Glomerular endothelial cell (primary cell): Measurements from ENCODE around the gene CDH12. TPM values are rescaled to one million over a fixed set of nuclear protein-coding genes. Genes with fewer than 3 reads are reported as not detected.
"Not testable (repeated sequence)": the region's sequence is repeated elsewhere in the genome, so short reads cannot be mapped to it uniquely, and the experiment has no call there.

Experiments
- DNase-seq: peaks from one replicate; pipeline ENCODE4 v3.0.0-alpha.2; 2011; ENCODE audit warnings: low read depth, low spot score; ENCODE audit errors: extremely low read depth
- total RNA-seq: library from RNA; depleted of rRNA; stranded (reverse); fragments of >200 nt; gene quantifications from 2 replicates; pipeline ENCODE4 v1.2.3, GENCODE V29; 2015

The CDH12 gene
- total RNA-seq, 1 donor from 2014 or later, result not detected

DNA sequence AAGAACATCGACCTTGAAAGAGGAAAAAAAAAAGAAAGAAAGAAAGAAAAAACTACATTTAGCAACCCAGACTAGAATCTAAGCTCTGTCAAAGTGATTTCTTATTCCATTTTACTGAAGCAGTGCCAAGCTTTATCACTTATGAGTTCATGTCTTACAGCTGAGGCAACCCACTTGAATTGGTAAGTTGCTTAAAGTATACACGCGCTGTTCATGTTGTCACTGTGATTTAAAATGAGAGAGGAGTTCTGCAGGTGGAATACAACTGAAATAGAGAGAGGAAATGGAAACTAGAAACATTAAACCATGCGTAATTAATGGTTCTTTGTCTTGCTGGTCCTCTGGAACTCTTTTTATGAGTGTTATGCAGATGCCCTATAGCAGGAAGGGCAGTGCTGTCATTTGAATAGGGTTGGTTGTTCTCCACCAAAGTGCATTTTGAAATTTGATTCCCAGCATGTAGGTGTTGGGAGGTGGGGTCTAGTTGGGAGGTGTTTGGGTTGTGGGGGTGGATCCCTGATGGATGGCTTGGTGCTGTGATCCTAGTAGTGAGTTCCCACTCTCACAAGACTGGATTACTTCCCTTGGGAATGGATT lies 665.4 kb downstream of the CDH12 start:
- DNase-seq, result not testable (repeated sequence)

- DNase-seq, result not testable (repeated sequence)
These were observed 683.9 kb downstream of the CDH12 start for GRCh38 chr5:22169226-22169625.

DNA sequence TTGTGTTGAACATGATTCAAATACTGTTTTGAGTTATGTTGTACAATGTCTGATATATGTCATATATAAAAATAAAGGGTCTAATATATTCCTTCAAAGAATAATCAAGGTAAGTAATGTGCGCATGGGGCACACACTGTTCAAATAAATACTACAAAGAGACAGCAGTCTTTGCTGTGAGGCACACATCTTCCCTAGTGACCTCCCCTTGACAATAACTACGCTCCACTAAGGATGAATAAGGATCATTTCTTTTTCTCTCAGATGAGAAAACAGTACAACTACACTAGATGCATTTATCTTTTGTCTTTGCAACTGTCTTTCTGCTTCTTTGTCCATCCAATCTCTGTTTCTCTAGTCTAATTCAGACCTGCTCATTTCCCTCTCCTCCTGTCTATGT lies 684.4 kb downstream of the CDH12 start:
- not testable (repeated sequence) for DNase-seq

DNA sequence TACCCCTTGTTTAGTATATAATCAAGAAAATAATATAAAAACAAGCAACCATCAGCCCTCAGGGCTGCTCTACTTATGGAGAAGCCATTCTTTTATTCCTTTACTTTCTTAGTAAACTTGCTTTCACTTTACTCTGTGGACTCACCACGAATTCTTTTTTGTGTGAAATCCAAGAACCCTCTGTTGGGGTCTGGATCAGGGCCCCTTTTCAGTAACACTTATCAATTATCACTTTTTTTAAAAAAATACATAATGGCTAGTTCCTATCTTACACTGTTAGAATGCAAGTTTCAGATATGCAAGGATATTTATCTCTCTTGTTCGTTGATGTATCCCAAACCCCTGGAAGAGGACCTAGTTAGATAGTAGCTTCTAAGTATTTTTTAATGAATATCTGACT lies 687.2 kb downstream of the CDH12 start:
- not testable (repeated sequence) for DNase-seq

DNA sequence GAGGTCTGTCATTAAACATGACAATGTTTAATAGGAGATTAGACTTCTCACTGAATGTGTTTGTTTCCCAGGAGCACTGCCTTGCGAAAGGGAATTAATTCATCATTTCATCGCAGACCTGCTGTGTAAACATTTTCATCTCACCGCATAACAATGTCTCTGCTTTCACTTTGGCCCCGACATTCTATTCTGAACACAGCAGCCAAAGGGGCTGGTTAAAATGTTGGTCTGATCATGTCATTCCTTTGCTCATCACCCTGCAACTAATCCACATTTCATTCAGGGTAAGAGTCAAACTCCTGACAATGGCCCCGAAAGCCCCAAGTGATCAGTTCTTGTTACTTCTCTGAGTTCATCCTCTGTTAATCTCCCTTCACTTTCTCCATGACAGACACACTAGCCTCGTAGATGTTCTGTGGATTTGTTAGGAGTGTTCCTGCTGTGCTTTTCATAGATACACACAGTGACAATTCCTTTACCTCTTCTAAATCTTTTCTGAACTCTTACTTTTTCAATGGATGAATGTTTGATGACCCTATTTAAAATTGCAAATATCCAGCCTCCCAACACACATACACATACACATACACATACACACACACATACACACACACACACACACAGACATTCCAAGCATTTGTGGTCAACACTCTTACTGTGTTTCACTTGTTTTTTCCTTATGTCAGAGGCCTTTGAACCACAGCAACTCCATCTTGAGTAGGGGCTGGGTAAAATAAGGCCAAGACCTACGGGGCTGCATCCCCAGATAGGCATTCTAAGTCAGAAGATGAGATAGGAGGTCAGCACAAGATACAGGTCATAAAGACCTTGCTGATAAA lies 688.0 kb downstream of the CDH12 start:
- not testable (repeated sequence) for DNase-seq

DNA sequence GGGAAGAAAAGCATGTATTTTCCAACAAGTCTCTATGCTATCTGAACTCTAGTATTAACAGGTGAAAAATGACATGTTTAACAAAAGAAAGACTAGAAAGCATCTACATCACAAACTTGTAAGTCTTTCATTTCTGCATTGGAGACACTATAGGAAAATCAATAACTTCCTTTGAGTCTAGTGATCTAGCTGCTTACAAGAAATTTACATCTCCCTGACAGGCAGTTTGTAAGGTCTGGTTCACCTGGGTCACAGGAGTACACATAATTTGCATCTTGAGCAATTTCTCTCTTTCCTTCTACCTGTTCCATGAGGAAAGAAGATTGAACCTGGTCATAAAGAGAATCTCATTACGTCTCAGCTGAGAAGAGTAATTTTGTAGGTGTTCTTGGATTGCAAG lies 696.2 kb downstream of the CDH12 start:
- not testable (repeated sequence) for DNase-seq

GRCh38 chr5:22154779-22155178 lies 698.4 kb downstream of the CDH12 start:
- not testable (repeated sequence) for DNase-seq

- DNase-seq, result not testable (repeated sequence)
These were observed 701.3 kb downstream of the CDH12 start for GRCh38 chr5:22151801-22152200.

GRCh38 chr5:22140418-22140817 lies 712.7 kb downstream of the CDH12 start:
- not testable (repeated sequence) for DNase-seq

DNA sequence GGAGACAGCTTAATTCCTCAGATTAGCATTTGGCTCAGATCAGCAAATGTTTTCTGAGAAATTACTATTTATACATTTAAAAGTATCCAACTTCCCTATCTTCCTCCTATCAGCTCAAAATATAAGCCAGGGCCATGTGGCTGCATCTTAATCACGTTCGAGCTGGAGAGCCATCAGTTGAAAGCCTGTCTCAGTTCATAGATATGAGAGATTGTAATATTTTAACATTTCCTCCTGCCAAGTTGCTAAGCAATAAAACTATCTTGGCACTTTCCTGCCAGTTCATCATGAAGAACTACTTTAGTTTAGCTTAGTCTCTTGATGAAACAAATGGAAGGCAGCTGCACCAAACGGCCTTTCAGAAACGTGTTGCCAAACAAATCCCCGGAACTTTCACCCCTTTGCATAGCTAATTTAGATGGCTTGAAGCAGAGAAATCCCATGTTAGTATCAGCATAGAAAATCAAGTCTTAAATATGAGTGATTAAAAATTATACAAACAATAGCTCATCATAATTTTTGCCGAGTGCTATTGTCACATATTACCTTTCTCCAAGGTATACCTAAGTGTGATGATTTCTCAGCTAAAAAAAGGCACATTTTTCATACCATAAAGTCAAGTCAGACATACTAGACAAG lies 713.4 kb downstream of the CDH12 start:
- DNase-seq, result not testable (repeated sequence)

- no peak for DNase-seq
These were observed 741.8 kb downstream of the CDH12 start for GRCh38 chr5:22111320-22111719.

DNA sequence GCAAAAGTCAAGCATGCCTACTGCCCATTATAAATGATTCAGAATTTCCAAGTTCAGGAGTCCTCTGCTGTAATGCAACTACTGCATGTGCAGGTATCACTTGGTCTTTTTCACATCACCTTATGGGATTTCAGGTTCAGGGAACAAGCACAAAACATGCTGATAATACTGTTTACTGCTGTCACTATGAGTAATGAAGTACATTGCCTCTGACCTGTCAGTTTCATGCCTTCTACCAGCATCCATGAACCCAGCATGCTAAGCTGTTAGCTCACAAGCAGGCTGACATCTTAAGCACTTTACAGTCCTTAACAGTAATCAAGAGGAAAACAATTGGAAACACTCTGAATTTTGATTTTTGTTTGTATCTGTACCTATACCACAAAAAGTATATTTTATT lies 743.8 kb downstream of the CDH12 start:
- DNase-seq, result no peak

- DNase-seq, result no peak
These were observed 744.6 kb downstream of the CDH12 start for GRCh38 chr5:22108545-22108944.

DNA sequence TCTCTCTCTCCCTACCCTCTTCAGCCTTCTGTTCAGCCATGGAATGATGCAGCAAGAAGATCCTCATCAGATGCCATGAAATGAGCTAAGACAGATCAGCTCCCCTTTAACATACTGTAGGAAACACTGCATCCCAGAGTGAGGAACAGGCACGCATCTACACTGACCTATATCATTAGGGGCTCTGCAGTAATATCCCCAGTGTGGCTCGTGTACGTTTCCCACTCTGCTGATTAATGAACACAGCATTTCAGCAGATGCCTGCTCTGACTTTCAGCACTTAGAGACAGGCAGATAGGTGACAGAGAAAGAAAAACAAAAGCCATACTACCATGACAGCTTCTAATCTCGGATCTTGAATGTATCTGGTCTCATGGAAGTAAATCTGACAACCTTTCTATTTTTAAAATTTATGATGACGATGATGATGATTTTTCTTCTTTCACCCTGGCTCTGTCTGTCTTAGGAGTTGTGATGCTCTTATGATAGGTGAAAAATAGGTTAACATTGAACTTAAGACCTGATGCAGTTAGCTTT lies 750.3 kb downstream of the CDH12 start:
- DNase-seq, result no peak

DNA sequence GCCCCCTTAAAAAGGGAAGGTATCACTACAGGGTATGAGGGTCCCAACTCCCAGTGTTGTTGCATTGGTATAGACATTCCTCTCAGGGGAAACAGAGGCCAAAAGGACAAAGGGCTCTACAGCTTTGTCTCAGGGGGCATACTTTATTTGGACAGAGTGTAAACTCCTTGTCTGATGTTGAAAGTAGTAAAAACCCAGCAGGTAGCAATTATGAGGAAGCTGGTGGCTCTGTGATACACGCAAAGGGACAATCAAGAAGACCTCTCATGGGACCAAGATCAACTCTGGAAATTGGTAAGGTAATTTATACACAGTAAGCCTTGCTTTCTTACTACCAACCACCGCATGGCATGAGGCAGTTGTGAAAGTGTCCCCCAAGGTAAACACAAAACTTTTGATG lies 764.6 kb downstream of the CDH12 start:
- DNase-seq, result no peak

DNA sequence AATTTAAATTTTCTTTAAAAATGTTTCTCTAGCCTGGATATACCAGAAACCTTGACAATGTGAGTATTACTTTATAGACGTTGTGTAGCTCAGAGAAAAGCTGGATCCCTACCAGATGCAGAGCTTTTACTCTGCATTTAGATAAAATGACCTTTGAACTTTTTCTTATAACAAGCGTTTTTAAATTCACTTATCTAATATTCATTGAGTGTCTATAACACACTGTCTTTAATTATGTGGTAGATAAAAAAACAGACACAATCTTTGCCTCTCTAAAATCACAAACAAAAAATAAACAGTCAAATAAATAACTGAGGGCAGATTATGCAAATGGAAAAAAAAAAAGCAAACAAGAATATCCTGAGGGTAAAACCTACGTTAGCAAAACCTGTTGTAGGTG lies 773.6 kb downstream of the CDH12 start:
- no peak for DNase-seq

- DNase-seq, result no peak
These were observed 774.1 kb downstream of the CDH12 start for GRCh38 chr5:22079002-22079401.

DNA sequence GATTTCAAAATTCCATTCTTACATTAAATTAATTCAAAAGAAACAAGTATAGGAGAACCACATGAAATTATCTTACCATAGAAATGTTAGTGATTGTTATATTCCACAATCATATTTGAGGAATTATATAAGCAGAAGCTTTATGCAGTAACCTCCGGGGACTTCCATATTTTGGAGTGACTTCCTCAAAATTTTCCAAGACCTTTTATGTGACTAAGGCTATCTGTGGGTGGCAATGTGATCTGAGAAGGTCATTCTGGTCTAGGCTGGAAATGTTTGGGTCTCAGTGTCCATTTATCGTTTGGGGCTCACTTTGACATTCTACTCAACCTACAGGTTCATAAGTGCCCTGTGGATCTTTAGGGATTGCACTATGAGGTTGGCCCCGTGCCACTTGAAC lies 776.6 kb downstream of the CDH12 start:
- DNase-seq, result no peak

DNA sequence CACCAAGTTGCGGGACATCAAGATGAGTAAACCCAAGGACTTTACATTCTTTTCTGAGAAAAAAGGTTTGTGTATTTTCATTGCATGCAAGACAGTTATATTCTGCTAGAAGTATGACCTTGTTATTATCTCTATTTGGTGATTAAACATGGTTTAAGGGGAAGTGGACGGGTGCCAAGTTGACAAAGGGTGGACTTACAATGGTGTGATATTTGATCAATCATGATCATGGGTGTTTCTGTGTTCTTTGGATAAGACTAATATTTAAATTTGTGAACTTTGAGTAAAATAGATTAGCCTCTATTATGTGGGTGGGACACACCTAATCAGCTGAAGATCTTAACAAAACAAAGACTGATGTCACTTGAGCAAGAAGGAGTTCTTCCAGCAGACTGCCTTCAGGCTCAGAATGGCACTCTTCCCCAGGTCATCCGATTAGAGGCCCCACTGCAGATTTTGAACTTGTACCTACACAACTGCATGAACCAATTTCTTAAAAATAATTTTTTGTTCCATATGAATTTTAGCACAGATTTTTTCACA lies 782.9 kb downstream of the CDH12 start:
- no peak for DNase-seq

- DNase-seq, result no peak
These were observed 789.4 kb downstream of the CDH12 start for GRCh38 chr5:22063717-22064116.

GRCh38 chr5:22058620-22059019 lies 794.5 kb downstream of the CDH12 start:
- DNase-seq, result no peak
